HAP-1 (cell line): ENCODE measurements around the gene TMEM225.

Experiments used
- DNase-seq, 2 experiments: peaks; one replicate each; pipeline ENCODE4 v3.0.0-alpha.2; 2016 to 2020; ENCODE audit warnings: low spot score in 2 of 2
- H3K27me3 ChIP-seq: fragments of 250-450 bp; sonication (Bioruptor Pico); 2 replicates; pipeline ENCODE4 v1.5.1; 2020; ENCODE audit warnings: low read depth, mild to moderate bottlenecking, moderate library complexity
- H3K36me3 ChIP-seq: fragments of 250-450 bp; sonication (Bioruptor Pico); replicated peaks from 2 replicates; pipeline ENCODE4 v1.5.1; 2020; ENCODE audit warnings: mild to moderate bottlenecking
- H3K4me1 ChIP-seq: fragments of 250-450 bp; sonication (Bioruptor Pico); 2 replicates; pipeline ENCODE4 v1.5.1; 2020; ENCODE audit warnings: mild to moderate bottlenecking
- H3K4me3 ChIP-seq: fragments of 250-450 bp; sonication (Bioruptor Pico); 2 replicates; pipeline ENCODE4 v1.5.1; 2020; ENCODE audit warnings: mild to moderate bottlenecking, moderate library complexity
- H3K9me3 ChIP-seq: fragments of 250-450 bp; sonication (Bioruptor Pico); 2 replicates; pipeline ENCODE4 v1.5.1; 2020; ENCODE audit warnings: mild to moderate bottlenecking, moderate library complexity
- in situ Hi-C: fragments of 300-500 bp; cut with MboI; formaldehyde crosslinking; loops from 3 replicates; pipeline ENCODE4 v1.14.3; 2020; ENCODE audit warnings: low sequenced_read_pairs, inconsistent platforms, mixed read lengths

Gene TMEM225

GRCh38 chr11:123852321-123852720 lies 33.1 kb downstream of the TMEM225 start:
- Histone ChIP-seq H3K4me3 (no peak overlapping the region), H3K4me1 (no peaks in the 10 kb centered on the region), H3K9me3 (no peaks in the 10 kb centered on the region), H3K36me3 (no peaks in the 10 kb centered on the region), H3K27me3 (no peaks in the 10 kb centered on the region)
- in situ Hi-C loops: no loop called here
- DNase-seq: no peak

GRCh38 chr11:123851110-123851509 lies 34.4 kb downstream of the TMEM225 start:
- Histone ChIP-seq H3K9me3 (no peaks in the 10 kb centered on the region), H3K36me3 (no peaks in the 10 kb centered on the region), H3K4me1 (no peaks in the 10 kb centered on the region), H3K27me3 (no peaks in the 10 kb centered on the region), H3K4me3 (no peak overlapping the region)
- DNase-seq: no peak
- in situ Hi-C loops: no loop called here

- Histone ChIP-seq H3K4me1 (no peaks in the 10 kb centered on the region), H3K4me3 (no peak overlapping the region), H3K27me3 (peaks cover 3% of the 10 kb centered on the region; the same call in 1 of the 2 replicates), H3K36me3 (no peaks in the 10 kb centered on the region), H3K9me3 (no peaks in the 10 kb centered on the region)
- no peak for DNase-seq
- in situ Hi-C loops: no loop called here
Measured at GRCh38 chr11:123841174-123841573, 44.3 kb downstream of the TMEM225 start.

- Histone ChIP-seq H3K4me3 (no peak overlapping the region), H3K36me3 (no peaks in the 10 kb centered on the region), H3K27me3 (peaks cover 3% of the 10 kb centered on the region; the same call in 1 of the 2 replicates), H3K4me1 (no peaks in the 10 kb centered on the region), H3K9me3 (no peaks in the 10 kb centered on the region)
- in situ Hi-C loops: no loop called here
- DNase-seq: no peak
Measured at GRCh38 chr11:123839131-123839530, 46.3 kb downstream of the TMEM225 start.

GRCh38 chr11:123838659-123839058 lies 46.8 kb downstream of the TMEM225 start:
- H3K4me1 ChIP-seq: no peaks in the 10 kb centered on the region
- in situ Hi-C loops: no loop called here
- no peak for DNase-seq
- H3K27me3 ChIP-seq: peaks cover 3% of the 10 kb centered on the region; the same call in 1 of the 2 replicates
- H3K4me3 ChIP-seq: no peak overlapping the region
- no peaks in the 10 kb centered on the region for H3K9me3 ChIP-seq
- H3K36me3 ChIP-seq: no peaks in the 10 kb centered on the region

GRCh38 chr11:123838199-123838598 lies 47.3 kb downstream of the TMEM225 start:
- Histone ChIP-seq H3K27me3 (0 out of 2 replicates have a peak, but pooled peaks cover 3% of the 10 kb centered on the region), H3K9me3 (no peaks in the 10 kb centered on the region), H3K36me3 (no peaks in the 10 kb centered on the region), H3K4me1 (no peaks in the 10 kb centered on the region), H3K4me3 (no peak overlapping the region)
- in situ Hi-C loops: no loop called here
- DNase-seq: no peak

GRCh38 chr11:123833095-123833494 lies 52.4 kb downstream of the TMEM225 start:
- no peaks in the 10 kb centered on the region for H3K27me3 ChIP-seq
- no peaks in the 10 kb centered on the region for H3K36me3 ChIP-seq
- no peak overlapping the region for H3K4me3 ChIP-seq
- in situ Hi-C loops: no loop called here
- no peaks in the 10 kb centered on the region for H3K4me1 ChIP-seq
- no peaks in the 10 kb centered on the region for H3K9me3 ChIP-seq
- no peak for DNase-seq
